ENCODE results near the gene ALOX15B. TPM values are rescaled to one million over a fixed set of nuclear protein-coding genes. Genes with fewer than 3 reads are reported as not detected.

Gene ALOX15B
- total RNA-seq, 1 donor from 2014 or later: not detected

- Mint-ChIP-seq H3K4me1 (ENCODE audit: low read depth) (no peaks in the 10 kb centered on the region), H3K27me3 (peaks cover 79% of the 10 kb centered on the region), H3K36me3 (ENCODE audit: insufficient read depth) (no peaks in the 10 kb centered on the region), H3K9me3 (ENCODE audit: low read depth) (no peaks in the 10 kb centered on the region), H3K27ac (no peak overlapping the region), H3K4me3 (ENCODE audit: low read depth) (peak overlapping the region; percentile 72)
- DNase-seq (ENCODE audit: low spot score, unreplicated experiment): peak; percentile 68
- peak; percentile 97 for TF ChIP-seq CTCF (IDR thresholded peaks at IDR 0.05; ENCODE audit: unreplicated experiment)
These were observed 40.7 kb downstream of the ALOX15B start for GRCh38 chr17:8079291-8080207.

GRCh38 chr17:8080208-8080798 is 41.4 kb downstream of the ALOX15B start:
- no peak for DNase-seq (ENCODE audit: low spot score, unreplicated experiment)
- Mint-ChIP-seq H3K4me1 (ENCODE audit: low read depth) (no peaks in the 10 kb centered on the region), H3K9me3 (ENCODE audit: low read depth) (no peaks in the 10 kb centered on the region), H3K4me3 (ENCODE audit: low read depth) (peak overlapping the region; percentile 72), H3K27me3 (peaks cover 72% of the 10 kb centered on the region), H3K27ac (no peak overlapping the region), H3K36me3 (ENCODE audit: insufficient read depth) (no peaks in the 10 kb centered on the region)
- TF ChIP-seq CTCF (IDR thresholded peaks at IDR 0.05; ENCODE audit: unreplicated experiment): no peak

- no peak for TF ChIP-seq CTCF (IDR thresholded peaks at IDR 0.05; ENCODE audit: unreplicated experiment)
- no peak overlapping the region for H3K27ac Mint-ChIP-seq
- DNase-seq (ENCODE audit: low spot score, unreplicated experiment): no peak
- no peaks in the 10 kb centered on the region for H3K36me3 Mint-ChIP-seq (ENCODE audit: insufficient read depth)
- H3K4me1 Mint-ChIP-seq (ENCODE audit: low read depth): no peaks in the 10 kb centered on the region
- no peak overlapping the region for H3K4me3 Mint-ChIP-seq (ENCODE audit: low read depth)
- no peaks in the 10 kb centered on the region for H3K9me3 Mint-ChIP-seq (ENCODE audit: low read depth)
- peaks cover 72% of the 10 kb centered on the region for H3K27me3 Mint-ChIP-seq
These were observed 42.0 kb downstream of the ALOX15B start for GRCh38 chr17:8080799-8081219.

GRCh38 chr17:8081876-8082275 is 43.0 kb downstream of the ALOX15B start:
- TF ChIP-seq CTCF (IDR thresholded peaks at IDR 0.05; ENCODE audit: unreplicated experiment): no peak
- Mint-ChIP-seq H3K4me3 (ENCODE audit: low read depth) (no peak overlapping the region), H3K27me3 (peaks cover 70% of the 10 kb centered on the region), H3K4me1 (ENCODE audit: low read depth) (no peaks in the 10 kb centered on the region), H3K36me3 (ENCODE audit: insufficient read depth) (no peaks in the 10 kb centered on the region), H3K27ac (no peak overlapping the region), H3K9me3 (ENCODE audit: low read depth) (no peaks in the 10 kb centered on the region)
- no peak for DNase-seq (ENCODE audit: low spot score, unreplicated experiment)

GRCh38 chr17:8082292-8082691 is 43.4 kb downstream of the ALOX15B start:
- H3K9me3 Mint-ChIP-seq (ENCODE audit: low read depth): no peaks in the 10 kb centered on the region
- H3K27me3 Mint-ChIP-seq: peaks cover 70% of the 10 kb centered on the region
- no peaks in the 10 kb centered on the region for H3K36me3 Mint-ChIP-seq (ENCODE audit: insufficient read depth)
- no peak for TF ChIP-seq CTCF (IDR thresholded peaks at IDR 0.05; ENCODE audit: unreplicated experiment)
- DNase-seq (ENCODE audit: low spot score, unreplicated experiment): no peak
- no peaks in the 10 kb centered on the region for H3K4me1 Mint-ChIP-seq (ENCODE audit: low read depth)
- no peak overlapping the region for H3K4me3 Mint-ChIP-seq (ENCODE audit: low read depth)
- no peak overlapping the region for H3K27ac Mint-ChIP-seq

Measured in progenitor cell of endocrine pancreas (in vitro differentiated cells).